Testis (tissue), 2 donors: ENCODE results near the gene MAN2A2.

Experiments used
- POLR2A ChIP-seq: fragments of 450-650 bp; IDR thresholded peaks from one replicate; pipeline ENCODE4 v1.6.1; 2017; ENCODE audit warnings: antibody characterized with exemption, mild to moderate bottlenecking, moderate library complexity
- TF ChIP-seq, protein P1 (sequence below), 3 experiments: fragments of 450-650 bp in 2 of 3; fragments of 200-600 bp in 1 of 3; sonication (generic) in 1 of 3; IDR thresholded peaks; one replicate each; pipeline ENCODE4 v1.5.1; 2016 to 2019; ENCODE audit warnings: antibody characterized with exemption in 3 of 3, mild to moderate bottlenecking in 2 of 3, moderate library complexity in 1 of 3

GRCh38 chr15:90907838-90908507 is 4.9 kb downstream of the MAN2A2 start:
- TF ChIP-seq POLR2A = no peak
- TF ChIP-seq, protein P1, sequence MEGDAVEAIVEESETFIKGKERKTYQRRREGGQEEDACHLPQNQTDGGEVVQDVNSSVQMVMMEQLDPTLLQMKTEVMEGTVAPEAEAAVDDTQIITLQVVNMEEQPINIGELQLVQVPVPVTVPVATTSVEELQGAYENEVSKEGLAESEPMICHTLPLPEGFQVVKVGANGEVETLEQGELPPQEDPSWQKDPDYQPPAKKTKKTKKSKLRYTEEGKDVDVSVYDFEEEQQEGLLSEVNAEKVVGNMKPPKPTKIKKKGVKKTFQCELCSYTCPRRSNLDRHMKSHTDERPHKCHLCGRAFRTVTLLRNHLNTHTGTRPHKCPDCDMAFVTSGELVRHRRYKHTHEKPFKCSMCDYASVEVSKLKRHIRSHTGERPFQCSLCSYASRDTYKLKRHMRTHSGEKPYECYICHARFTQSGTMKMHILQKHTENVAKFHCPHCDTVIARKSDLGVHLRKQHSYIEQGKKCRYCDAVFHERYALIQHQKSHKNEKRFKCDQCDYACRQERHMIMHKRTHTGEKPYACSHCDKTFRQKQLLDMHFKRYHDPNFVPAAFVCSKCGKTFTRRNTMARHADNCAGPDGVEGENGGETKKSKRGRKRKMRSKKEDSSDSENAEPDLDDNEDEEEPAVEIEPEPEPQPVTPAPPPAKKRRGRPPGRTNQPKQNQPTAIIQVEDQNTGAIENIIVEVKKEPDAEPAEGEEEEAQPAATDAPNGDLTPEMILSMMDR (IDR thresholded peaks at IDR 0.05) = no peak
